Nephron (organoid): ENCODE results near the gene STX16.

Experiments used
- H3K27ac Mint-ChIP-seq, 3 experiments: 2 replicates each; pipeline ENCODE4 v1.8.0; 2020; ENCODE audit warnings: mixed read lengths in 3 of 3, mild to moderate bottlenecking in 2 of 3, moderate library complexity in 1 of 3
- H3K27me3 Mint-ChIP-seq: 2 replicates; pipeline ENCODE4 v1.8.0; 2021; ENCODE audit warnings: low read depth, mild to moderate bottlenecking, moderate library complexity, mixed read lengths
- H3K36me3 Mint-ChIP-seq: 2 replicates; pipeline ENCODE4 v1.8.0; 2020; ENCODE audit warnings: low read depth, mixed read lengths
- H3K4me1 Mint-ChIP-seq: 2 replicates; pipeline ENCODE4 v1.8.0; 2020; ENCODE audit warnings: mixed read lengths
- H3K4me3 Mint-ChIP-seq, 3 experiments: 2 replicates each; pipeline ENCODE4 v1.8.0; 2020; ENCODE audit warnings: mild to moderate bottlenecking in 3 of 3, mixed read lengths in 3 of 3, moderate library complexity in 2 of 3
- H3K9me3 Mint-ChIP-seq: 2 replicates; pipeline ENCODE4 v1.8.0; 2020; ENCODE audit warnings: mixed read lengths
- TF ChIP-seq, protein P1 (sequence below), 3 experiments: fragments of 200-600 bp; sonication (generic); IDR thresholded peaks; one replicate each; pipeline ENCODE4 v1.5.0; 2021; ENCODE audit warnings: antibody characterized with exemption in 3 of 3; ENCODE audit not compliant: unreplicated experiment in 3 of 3

STX16 gene

DNA sequence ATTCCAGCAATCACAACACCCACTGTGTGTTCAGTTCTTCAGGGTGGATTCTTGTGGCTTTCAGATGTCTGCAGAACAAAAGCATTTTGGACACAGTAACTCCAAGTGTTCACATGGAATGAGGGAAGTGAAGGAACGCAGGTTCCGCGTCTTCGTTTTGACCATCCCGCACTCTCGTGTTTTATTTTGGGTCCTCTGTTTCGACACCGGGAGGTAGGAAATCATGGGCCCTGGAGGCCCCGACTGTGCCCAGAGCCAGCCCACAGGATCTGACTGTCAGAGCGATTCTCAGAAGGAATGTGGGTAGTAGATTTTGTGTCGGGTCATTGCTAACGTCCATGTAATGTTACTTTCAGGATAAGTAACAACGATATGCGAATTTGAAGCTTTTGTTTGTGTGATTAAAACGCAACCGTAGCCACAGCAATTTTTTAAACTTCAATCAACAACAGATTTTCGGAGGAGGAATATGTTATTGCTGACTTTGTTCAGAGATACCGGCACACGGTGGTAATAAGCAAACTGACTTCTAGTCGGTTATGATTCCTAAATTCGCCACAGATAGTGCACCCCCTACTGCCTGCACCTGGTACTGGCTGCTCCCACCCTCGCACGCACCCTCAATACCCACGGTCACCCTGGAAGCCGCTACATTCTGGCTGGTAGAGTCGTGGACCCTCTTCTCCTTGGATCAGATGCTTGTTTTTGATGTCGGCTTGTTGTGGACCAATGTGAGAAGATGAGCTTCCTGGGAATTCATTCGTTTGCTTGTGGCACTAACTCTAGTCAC is 52.0 kb downstream of the STX16 start:
- no peak overlapping the region for H3K27ac Mint-ChIP-seq
- TF ChIP-seq, protein P1, sequence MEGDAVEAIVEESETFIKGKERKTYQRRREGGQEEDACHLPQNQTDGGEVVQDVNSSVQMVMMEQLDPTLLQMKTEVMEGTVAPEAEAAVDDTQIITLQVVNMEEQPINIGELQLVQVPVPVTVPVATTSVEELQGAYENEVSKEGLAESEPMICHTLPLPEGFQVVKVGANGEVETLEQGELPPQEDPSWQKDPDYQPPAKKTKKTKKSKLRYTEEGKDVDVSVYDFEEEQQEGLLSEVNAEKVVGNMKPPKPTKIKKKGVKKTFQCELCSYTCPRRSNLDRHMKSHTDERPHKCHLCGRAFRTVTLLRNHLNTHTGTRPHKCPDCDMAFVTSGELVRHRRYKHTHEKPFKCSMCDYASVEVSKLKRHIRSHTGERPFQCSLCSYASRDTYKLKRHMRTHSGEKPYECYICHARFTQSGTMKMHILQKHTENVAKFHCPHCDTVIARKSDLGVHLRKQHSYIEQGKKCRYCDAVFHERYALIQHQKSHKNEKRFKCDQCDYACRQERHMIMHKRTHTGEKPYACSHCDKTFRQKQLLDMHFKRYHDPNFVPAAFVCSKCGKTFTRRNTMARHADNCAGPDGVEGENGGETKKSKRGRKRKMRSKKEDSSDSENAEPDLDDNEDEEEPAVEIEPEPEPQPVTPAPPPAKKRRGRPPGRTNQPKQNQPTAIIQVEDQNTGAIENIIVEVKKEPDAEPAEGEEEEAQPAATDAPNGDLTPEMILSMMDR (IDR thresholded peaks at IDR 0.05; ENCODE audit: unreplicated experiment in 3 of 3): no peak
- H3K4me1 Mint-ChIP-seq: peaks cover 13% of the 10 kb centered on the region
- H3K4me3 Mint-ChIP-seq: no peak overlapping the region
- H3K9me3 Mint-ChIP-seq: peaks cover 15% of the 10 kb centered on the region
- H3K36me3 Mint-ChIP-seq: peaks cover 64% of the 10 kb centered on the region
- H3K27me3 Mint-ChIP-seq: peaks cover 9% of the 10 kb centered on the region

DNA sequence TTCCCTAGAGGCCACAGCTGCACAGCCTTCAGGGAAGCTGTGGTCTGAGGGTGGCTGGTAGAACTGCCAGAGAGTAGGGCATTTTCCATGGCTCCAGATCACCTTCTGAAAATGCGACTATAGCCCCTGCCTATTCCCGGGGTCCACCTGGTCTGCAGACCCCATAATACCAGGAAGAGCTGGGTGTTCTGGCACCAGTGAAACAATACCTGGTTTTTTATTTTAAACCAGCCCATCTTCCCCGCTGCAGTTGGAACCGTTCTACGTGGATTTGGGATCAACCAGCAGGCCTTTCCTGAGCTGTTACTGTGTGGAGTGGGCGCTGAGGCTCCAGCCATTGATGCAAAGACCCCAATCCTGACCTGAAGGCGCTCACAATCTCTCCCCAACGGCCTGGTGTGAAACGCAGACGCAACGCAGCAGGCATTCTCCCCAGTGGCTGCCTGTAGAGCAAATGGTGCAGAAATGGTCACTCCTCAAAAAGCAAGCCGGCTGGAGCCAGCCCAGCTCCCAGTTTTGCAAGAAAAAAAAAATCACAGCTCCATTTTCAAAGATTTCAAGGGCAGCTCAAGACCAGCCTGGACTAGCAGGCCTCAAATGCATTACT is 52.8 kb downstream of the STX16 start:
- Mint-ChIP-seq H3K27ac (no peak overlapping the region), H3K9me3 (peaks cover 15% of the 10 kb centered on the region), H3K27me3 (peaks cover 4% of the 10 kb centered on the region), H3K4me1 (peaks cover 15% of the 10 kb centered on the region), H3K4me3 (no peak overlapping the region), H3K36me3 (peaks cover 64% of the 10 kb centered on the region)
- TF ChIP-seq, protein P1 (IDR thresholded peaks at IDR 0.05; ENCODE audit: unreplicated experiment in 3 of 3): no peak

DNA sequence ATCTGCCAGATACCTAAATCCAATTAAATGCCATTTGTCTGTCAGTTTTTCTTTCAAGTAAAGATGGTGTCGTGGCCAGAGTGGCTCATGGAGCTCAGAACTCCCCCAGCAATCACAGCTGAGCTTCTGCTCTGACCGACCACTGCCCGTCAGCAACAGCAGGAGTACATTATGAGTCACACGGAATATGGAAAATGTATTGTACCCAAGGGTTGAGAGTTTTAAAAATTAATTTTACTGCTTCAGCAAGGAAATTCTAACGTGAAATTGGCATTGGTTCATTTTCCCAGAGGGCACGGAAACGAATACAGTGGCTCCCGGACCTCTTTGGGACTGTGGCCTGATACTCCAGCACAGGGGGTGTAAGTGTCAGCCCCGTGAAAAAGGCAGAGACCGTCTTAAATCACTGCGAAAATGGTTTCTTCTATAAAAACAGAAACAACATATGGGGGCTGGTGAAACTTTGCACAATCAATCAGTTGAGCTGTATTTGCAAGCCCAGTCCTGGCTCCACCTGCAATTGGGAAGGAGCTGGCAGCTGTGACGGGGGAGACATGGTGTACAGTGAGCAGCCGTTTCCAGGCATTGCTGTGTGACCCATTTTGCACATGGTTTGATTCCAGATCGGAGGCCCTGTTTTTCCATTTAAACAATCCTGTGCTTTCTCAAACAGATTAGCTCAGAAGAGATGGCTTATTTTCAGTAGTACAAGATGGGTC is 54.3 kb downstream of the STX16 start:
- H3K9me3 Mint-ChIP-seq: peaks cover 15% of the 10 kb centered on the region
- H3K4me1 Mint-ChIP-seq: peaks cover 17% of the 10 kb centered on the region
- TF ChIP-seq, protein P1 (IDR thresholded peaks at IDR 0.05; ENCODE audit: unreplicated experiment in 3 of 3): no peak
- H3K36me3 Mint-ChIP-seq: peaks cover 60% of the 10 kb centered on the region
- H3K4me3 Mint-ChIP-seq: no peak overlapping the region
- H3K27ac Mint-ChIP-seq: no peak overlapping the region
- H3K27me3 Mint-ChIP-seq: peaks cover 1% of the 10 kb centered on the region

DNA sequence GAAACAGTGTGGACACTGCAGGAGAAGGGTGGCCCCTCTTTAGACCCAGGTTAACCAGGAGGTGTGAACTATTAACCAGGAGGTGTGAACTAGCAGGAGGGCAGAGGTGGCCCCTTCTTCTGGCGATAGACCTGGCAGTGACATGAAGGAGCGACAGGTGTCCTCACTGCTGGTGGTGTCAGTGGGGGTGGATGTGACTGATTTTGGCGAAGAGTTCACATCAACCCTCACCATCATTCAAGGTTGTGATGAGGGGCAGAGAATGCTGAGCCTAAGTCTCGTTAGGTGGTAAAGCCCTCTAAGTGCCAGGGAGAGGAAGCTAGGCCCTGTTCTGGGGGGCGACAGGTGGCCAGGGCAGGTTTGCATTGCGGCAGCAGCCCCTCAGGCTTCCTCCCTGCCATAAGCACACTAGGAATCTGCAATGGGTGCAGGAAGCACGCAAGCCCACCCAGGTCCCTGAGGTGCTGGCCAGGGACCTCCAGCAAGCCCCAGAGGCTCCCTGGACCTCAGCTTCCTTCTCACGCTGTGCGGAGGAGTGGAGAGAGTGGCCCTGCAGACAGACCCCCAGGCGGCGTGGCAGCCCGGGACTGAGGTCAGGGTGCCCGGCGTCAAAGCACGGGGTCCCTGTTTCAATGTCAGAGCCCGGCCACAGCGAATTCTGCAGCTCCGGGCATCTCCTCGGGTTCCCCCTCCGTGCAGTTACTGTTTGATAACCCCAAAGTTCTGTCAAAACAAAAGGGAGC is 55.2 kb downstream of the STX16 start:
- peaks cover 14% of the 10 kb centered on the region for H3K4me1 Mint-ChIP-seq
- H3K27me3 Mint-ChIP-seq: no peaks in the 10 kb centered on the region
- H3K9me3 Mint-ChIP-seq: peaks cover 15% of the 10 kb centered on the region
- no peak overlapping the region for H3K27ac Mint-ChIP-seq
- TF ChIP-seq, protein P1 (IDR thresholded peaks at IDR 0.05; ENCODE audit: unreplicated experiment in 3 of 3): no peak
- H3K36me3 Mint-ChIP-seq: peaks cover 56% of the 10 kb centered on the region
- H3K4me3 Mint-ChIP-seq: no peak overlapping the region

DNA sequence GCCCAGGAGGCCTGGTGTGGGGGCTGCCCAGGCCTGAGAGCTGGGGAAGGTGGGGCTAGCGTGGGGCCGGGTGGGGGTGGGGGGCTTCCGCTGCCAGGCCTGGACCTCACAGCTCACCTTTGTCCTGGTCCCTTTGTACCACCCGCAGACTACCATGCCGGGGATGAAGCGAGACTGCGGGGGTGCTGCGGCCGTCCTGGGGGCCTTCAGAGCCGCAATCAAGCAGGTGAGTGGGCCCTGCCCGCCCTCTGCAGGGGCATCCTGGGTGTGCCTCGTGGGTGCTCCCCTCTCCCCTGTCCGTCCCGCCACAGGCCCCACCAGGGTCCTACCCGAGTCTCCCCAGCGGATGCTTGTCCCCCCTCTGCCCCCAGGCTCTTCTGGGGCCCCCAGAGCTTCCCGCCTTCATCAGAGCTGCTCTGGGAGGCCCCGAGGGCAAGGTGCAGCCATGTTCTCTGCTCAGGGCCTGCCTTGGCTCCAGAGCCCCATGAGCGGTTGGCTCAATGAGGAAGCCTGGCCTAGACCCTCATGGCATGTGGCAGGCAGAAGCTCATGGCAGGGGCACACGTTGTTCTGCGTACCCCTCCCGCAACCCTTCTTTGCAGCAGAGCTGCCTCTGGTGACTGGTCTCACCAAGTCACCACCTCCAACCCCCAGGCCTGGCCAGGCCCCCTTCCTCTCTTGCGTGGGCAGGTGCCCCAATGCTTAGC is 56.0 kb downstream of the STX16 start:
- Mint-ChIP-seq H3K36me3 (peaks cover 52% of the 10 kb centered on the region), H3K4me3 (no peak overlapping the region), H3K27me3 (no peaks in the 10 kb centered on the region), H3K27ac (no peak overlapping the region), H3K9me3 (peaks cover 15% of the 10 kb centered on the region), H3K4me1 (peaks cover 14% of the 10 kb centered on the region)
- TF ChIP-seq, protein P1 (IDR thresholded peaks at IDR 0.05; ENCODE audit: unreplicated experiment in 3 of 3): no peak
